ENCODE measurements around the gene MBD5.
A peak's percentile ranks its signal among the peaks of the same experiment; 100 is the strongest.

The MBD5 gene

GRCh38 chr2:148546270-148546669, 525.4 kb downstream of the MBD5 start:
- Histone ChIP-seq H3K36me3 (ENCODE audit: control insufficient read depth, insufficient read depth, low read length) (no peaks in the 10 kb centered on the region), H3K27me3 (replicated peaks; ENCODE audit: control insufficient read depth, insufficient read depth, low read length) (no peaks in the 10 kb centered on the region; the same call in 1 of the 2 replicates), H3K4me3 (replicated peaks; ENCODE audit: low read depth, low read length) (no peak overlapping the region)
- DNase-seq (ENCODE audit: extremely low read depth, insufficient read length), result no peak
- TF ChIP-seq CTCF (IDR thresholded peaks at IDR 0.05; ENCODE audit: insufficient read depth, low read length, poor library complexity, severe bottlenecking), result no peak

GRCh38 chr2:148548716-148549400, 528.0 kb downstream of the MBD5 start:
- DNase-seq (ENCODE audit: extremely low read depth, insufficient read length), result no peak
- TF ChIP-seq CTCF (IDR thresholded peaks at IDR 0.05; ENCODE audit: insufficient read depth, low read length, poor library complexity, severe bottlenecking), result no peak
- Histone ChIP-seq H3K27me3 (replicated peaks; ENCODE audit: control insufficient read depth, insufficient read depth, low read length) (no peaks in the 10 kb centered on the region), H3K4me3 (replicated peaks; ENCODE audit: low read depth, low read length) (no peak overlapping the region), H3K36me3 (ENCODE audit: control insufficient read depth, insufficient read depth, low read length) (no peaks in the 10 kb centered on the region)

DNA sequence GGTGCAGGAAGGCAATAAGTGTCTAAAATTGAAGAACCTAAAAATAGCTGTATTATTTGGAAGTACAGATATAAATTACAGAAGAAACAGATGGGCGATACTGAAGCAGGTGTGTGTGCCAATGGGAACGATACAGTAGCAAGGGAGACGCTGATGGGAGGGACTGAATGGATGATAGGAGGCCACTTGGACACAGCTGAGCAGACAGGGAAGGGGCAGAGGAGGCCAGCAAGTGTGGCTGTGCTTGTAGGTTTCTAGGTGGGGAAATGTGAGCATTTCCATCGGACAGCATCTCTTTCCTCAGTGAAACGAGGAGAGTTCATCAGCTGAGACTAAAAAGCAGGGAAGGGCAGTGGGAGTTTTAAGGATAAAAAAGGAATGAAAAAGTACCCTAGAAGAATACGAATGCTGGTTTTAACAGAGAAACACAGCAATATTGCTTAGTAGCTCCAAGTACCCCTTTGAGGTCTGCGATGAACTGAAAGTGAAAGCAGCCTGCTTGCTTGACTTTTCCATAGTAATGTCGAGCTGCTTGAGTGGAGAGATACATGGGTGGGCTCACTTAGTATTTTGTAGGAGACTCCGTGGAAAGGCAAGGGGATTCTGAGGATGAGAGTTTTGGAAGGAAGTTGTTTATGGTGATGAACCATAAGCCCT, 531.9 kb downstream of the MBD5 start:
- Histone ChIP-seq H3K36me3 (ENCODE audit: control insufficient read depth, insufficient read depth, low read length) (no peaks in the 10 kb centered on the region), H3K4me3 (replicated peaks; ENCODE audit: low read depth, low read length) (peak overlapping the region; percentile 51), H3K27me3 (replicated peaks; ENCODE audit: control insufficient read depth, insufficient read depth, low read length) (no peaks in the 10 kb centered on the region)
- DNase-seq (ENCODE audit: extremely low read depth, insufficient read length), result no peak
- no peak for TF ChIP-seq CTCF (IDR thresholded peaks at IDR 0.05; ENCODE audit: insufficient read depth, low read length, poor library complexity, severe bottlenecking)

- no peak for DNase-seq (ENCODE audit: extremely low read depth, insufficient read length)
- peak overlapping the region; percentile 51 for H3K4me3 ChIP-seq (replicated peaks; ENCODE audit: low read depth, low read length)
- no peaks in the 10 kb centered on the region for H3K27me3 ChIP-seq (replicated peaks; ENCODE audit: control insufficient read depth, insufficient read depth, low read length)
- no peak for TF ChIP-seq CTCF (IDR thresholded peaks at IDR 0.05; ENCODE audit: insufficient read depth, low read length, poor library complexity, severe bottlenecking)
- no peaks in the 10 kb centered on the region for H3K36me3 ChIP-seq (ENCODE audit: control insufficient read depth, insufficient read depth, low read length)
Measured at GRCh38 chr2:148553332-148553887, 532.5 kb downstream of the MBD5 start.

DNA sequence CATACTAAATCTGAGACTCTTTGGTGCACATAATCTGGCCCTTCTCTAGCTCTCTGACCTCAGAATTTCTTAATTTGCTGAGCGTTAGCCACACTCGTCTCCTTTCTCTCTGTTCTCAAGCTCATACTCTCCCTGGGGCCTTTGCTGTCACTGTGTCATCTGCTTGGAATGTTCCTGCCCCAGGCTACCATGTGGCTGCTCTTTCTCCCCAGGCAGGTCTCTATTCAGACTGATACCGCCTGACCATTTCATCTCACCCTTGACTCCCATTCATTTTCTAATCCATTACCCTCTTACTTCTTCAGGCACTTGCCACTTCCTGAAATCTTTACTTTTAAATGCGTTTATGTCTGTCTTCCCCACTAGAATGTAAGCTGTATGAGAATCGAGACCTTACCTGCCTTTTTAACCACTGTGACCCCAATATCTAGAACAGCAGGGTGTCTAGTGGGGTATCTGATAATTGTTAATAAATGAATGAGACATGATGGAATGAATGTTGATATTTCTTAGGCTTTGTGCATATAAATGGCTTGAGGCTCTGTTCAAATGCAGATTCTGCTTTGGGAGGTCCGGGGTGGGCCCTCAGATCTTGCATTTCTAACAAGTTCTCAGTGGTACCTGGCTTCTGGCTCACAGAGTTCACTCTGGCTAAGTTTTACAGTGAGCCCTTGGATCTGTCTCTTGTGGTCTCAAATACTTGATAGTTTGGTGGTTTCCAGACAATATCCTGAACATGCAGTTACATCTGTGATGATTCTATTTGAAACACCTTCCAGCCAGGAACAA, 533.8 kb downstream of the MBD5 start:
- DNase-seq (ENCODE audit: extremely low read depth, insufficient read length), result no peak
- no peak for TF ChIP-seq CTCF (IDR thresholded peaks at IDR 0.05; ENCODE audit: insufficient read depth, low read length, poor library complexity, severe bottlenecking)

More for the DNA sequence above, 533.8 kb downstream of the MBD5 start:
- no peak overlapping the region for H3K4me3 ChIP-seq (replicated peaks; ENCODE audit: low read depth, low read length)
- no peaks in the 10 kb centered on the region for H3K36me3 ChIP-seq (ENCODE audit: control insufficient read depth, insufficient read depth, low read length)
- no peaks in the 10 kb centered on the region for H3K27me3 ChIP-seq (replicated peaks; ENCODE audit: control insufficient read depth, insufficient read depth, low read length)

All from GM06990 (cell line).